ENCODE measurements around the gene GLIS1. TPM values are rescaled to one million over a fixed set of nuclear protein-coding genes. Genes with fewer than 3 reads are reported as not detected.

The GLIS1 gene
- polyA plus RNA-seq, 3 donors: not detected

GRCh38 chr1:53576381-53576801, 162.6 kb downstream of the GLIS1 start:
- no peak overlapping the region for H3K4me3 Mint-ChIP-seq

GRCh38 chr1:53575955-53576320, 163.0 kb downstream of the GLIS1 start:
- H3K9me3 Mint-ChIP-seq: no peaks in the 10 kb centered on the region
- H3K27me3 ChIP-seq (ENCODE audit: control insufficient read depth in 2 of 2, insufficient read depth in 2 of 2, low read length in 2 of 2): no peaks in the 10 kb centered on the region
- 81% methylated on average over 5 of the region's 5 CpGs for WGBS (ENCODE audit: insufficient coverage)

More at GRCh38 chr1:53576381-53576801, 162.6 kb downstream of the GLIS1 start:
- Histone ChIP-seq H4K20me1 (ENCODE audit: insufficient read depth, low read length) (no peaks in the 10 kb centered on the region), H3K9ac (ENCODE audit: insufficient read depth, low read length, poor library complexity, severe bottlenecking) (no peak overlapping the region), H3K36me3 (replicated peaks in 1 of 2; ENCODE audit: control insufficient read depth in 1 of 2, insufficient read depth in 2 of 2, low read length in 2 of 2) (no peaks in the 10 kb centered on the region), H2AFZ (ENCODE audit: insufficient read depth, low read depth, low read length, poor library complexity, severe bottlenecking) (no peak overlapping the region), H3K4me2 (replicated peaks; ENCODE audit: extremely low read depth, low read length, poor library complexity, severe bottlenecking) (no peak overlapping the region), H3K4me1 (ENCODE audit: control insufficient read depth in 1 of 2, insufficient read depth in 2 of 2, low read length in 2 of 2) (no peaks in the 10 kb centered on the region), H3K27ac (ENCODE audit: low read depth in 1 of 2, low read length in 2 of 2) (no peak overlapping the region), H3K9me3 (replicated peaks in 1 of 2; ENCODE audit: control insufficient read depth in 1 of 2, insufficient read depth in 1 of 2, low read length in 2 of 2) (no peaks in the 10 kb centered on the region), H3K79me2 (ENCODE audit: insufficient read depth, low read length) (no peaks in the 10 kb centered on the region), H3K4me3 (replicated peaks in 1 of 3; ENCODE audit: low read depth in 2 of 3, low read length in 3 of 3) (no peak overlapping the region), H3K27me3 (ENCODE audit: control insufficient read depth in 2 of 2, insufficient read depth in 2 of 2, low read length in 2 of 2) (no peaks in the 10 kb centered on the region)
- Mint-ChIP-seq H3K4me1 (no peaks in the 10 kb centered on the region), H3K9me3 (no peaks in the 10 kb centered on the region), H3K27ac (no peak overlapping the region), H3K36me3 (no peaks in the 10 kb centered on the region), H3K27me3 (ENCODE audit: low read depth in 3 of 3) (no peaks in the 10 kb centered on the region)
- DNase-seq: no peak
- intact Hi-C loops (cut with micrococcal nuclease): no loop called here
- WGBS (ENCODE audit: insufficient coverage): 94% methylated on average over 6 of the region's 6 CpGs
- TF ChIP-seq CTCF (IDR thresholded peaks at IDR 0.05): no peak

More at GRCh38 chr1:53575955-53576320, 163.0 kb downstream of the GLIS1 start:
- TF ChIP-seq CTCF (IDR thresholded peaks at IDR 0.05): no peak
- Histone ChIP-seq H3K9me3 (replicated peaks in 1 of 2; ENCODE audit: control insufficient read depth in 1 of 2, insufficient read depth in 1 of 2, low read length in 2 of 2) (no peaks in the 10 kb centered on the region), H3K27ac (ENCODE audit: low read depth in 1 of 2, low read length in 2 of 2) (no peak overlapping the region), H3K36me3 (replicated peaks in 1 of 2; ENCODE audit: control insufficient read depth in 1 of 2, insufficient read depth in 2 of 2, low read length in 2 of 2) (no peaks in the 10 kb centered on the region), H2AFZ (ENCODE audit: insufficient read depth, low read depth, low read length, poor library complexity, severe bottlenecking) (no peak overlapping the region), H3K4me1 (ENCODE audit: control insufficient read depth in 1 of 2, insufficient read depth in 2 of 2, low read length in 2 of 2) (no peaks in the 10 kb centered on the region), H3K9ac (ENCODE audit: insufficient read depth, low read length, poor library complexity, severe bottlenecking) (no peak overlapping the region), H3K4me3 (replicated peaks in 1 of 3; ENCODE audit: low read depth in 2 of 3, low read length in 3 of 3) (no peak overlapping the region), H3K79me2 (ENCODE audit: insufficient read depth, low read length) (no peaks in the 10 kb centered on the region), H4K20me1 (ENCODE audit: insufficient read depth, low read length) (no peaks in the 10 kb centered on the region), H3K4me2 (replicated peaks; ENCODE audit: extremely low read depth, low read length, poor library complexity, severe bottlenecking) (no peak overlapping the region)
- Mint-ChIP-seq H3K27ac (no peak overlapping the region), H3K4me3 (no peak overlapping the region), H3K27me3 (ENCODE audit: low read depth in 3 of 3) (no peaks in the 10 kb centered on the region), H3K36me3 (no peaks in the 10 kb centered on the region), H3K4me1 (no peaks in the 10 kb centered on the region)
- intact Hi-C loops (cut with micrococcal nuclease): no loop called here
- no peak for DNase-seq
